ENCODE data around the gene TPCN1. TPM values are rescaled to one million over a fixed set of nuclear protein-coding genes. Genes with fewer than 3 reads are reported as not detected.
A peak's percentile ranks its signal among the peaks of the same experiment; 100 is the strongest.

The TPCN1 gene
- total and polyA plus RNA-seq, 4 donors = 20.8 to 61.7 (median 30.7) TPM

DNA sequence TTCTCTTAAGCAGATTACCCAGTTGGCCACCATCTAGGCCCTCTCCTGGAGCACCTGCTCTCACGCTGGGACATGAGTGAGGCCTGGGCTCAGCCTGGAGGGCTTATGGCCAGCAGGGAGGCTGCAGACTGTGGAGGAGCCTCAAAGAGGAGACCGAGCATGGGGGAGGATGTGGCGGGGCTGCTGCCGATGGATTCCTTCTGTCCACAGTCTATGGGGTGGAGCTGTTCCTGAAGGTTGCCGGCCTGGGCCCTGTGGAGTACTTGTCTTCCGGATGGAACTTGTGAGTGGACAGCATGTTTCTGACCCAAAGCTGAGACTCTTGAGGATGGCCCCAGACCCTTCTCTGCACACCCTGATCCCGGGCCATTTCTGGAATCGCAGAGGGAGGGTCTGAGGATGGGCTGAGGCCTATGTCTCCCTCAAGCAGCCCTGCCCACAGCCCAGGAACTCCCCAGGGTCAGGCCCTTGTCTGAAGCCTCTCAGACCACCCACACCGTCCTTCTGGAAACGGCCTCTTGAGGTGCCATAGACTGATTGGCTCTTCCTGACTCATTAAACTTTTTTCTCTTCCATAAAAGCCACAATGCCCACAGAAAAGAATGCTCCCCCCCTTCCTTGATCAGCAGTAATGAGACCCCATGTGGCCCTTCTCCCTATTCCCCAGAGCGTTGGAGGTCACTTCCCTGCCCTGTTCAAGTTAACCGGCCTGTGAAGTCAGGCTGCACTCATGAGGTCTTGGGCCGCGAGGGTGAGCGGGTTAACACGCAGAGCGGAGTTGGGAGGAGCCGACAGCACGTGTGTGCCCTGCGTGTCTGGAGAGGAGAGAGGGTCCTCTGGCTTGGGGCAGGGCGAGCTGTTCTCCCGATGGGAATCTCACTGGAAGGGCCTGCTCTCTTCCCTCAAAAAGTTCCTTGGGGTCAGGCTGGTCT is 64.7 kb downstream of the TPCN1 start:
- no peak for TF ChIP-seq CTCF (IDR thresholded peaks at IDR 0.05; ENCODE audit: control extremely low read depth, extremely low read depth)
- Histone ChIP-seq H3K9me3 (ENCODE audit: control insufficient read depth in 4 of 4, insufficient read depth in 3 of 4, low read length in 3 of 4) (no peaks in the 10 kb centered on the region), H3K36me3 (ENCODE audit: control insufficient read depth in 4 of 4, insufficient read depth in 4 of 4, low read length in 4 of 4) (peaks cover 3 to 48% (median 11%) of the 10 kb centered on the region in 4 donors), H3K27ac (ENCODE audit: low read depth in 1 of 2, low read length in 1 of 2) (no peak overlapping the region), H3K4me1 (ENCODE audit: control insufficient read depth in 5 of 5, insufficient read depth in 5 of 5, low read length in 5 of 5) (peaks cover 0 to 9% (median 0%) of the 10 kb centered on the region in 5 donors), H3K4me3 (no peak overlapping the region), H3K27me3 (ENCODE audit: control insufficient read depth in 3 of 3, insufficient read depth in 3 of 3, low read length in 2 of 3) (no peaks in the 10 kb centered on the region), H3K9ac (ENCODE audit: insufficient read depth in 1 of 2, low read length in 2 of 2) (no peak overlapping the region)
- 84 to 90% methylated on average over 22 of the region's 22 CpGs for WGBS, 2 donors
- ATAC-seq (ENCODE audit: insufficient read depth, low FRiP score) = no peak
- peak; percentile 45 to 58 (median 53) for DNase-seq

- Histone ChIP-seq H3K9ac (ENCODE audit: insufficient read depth in 1 of 2, low read length in 2 of 2) (no peak overlapping the region), H3K27me3 (ENCODE audit: control insufficient read depth in 3 of 3, insufficient read depth in 3 of 3, low read length in 2 of 3) (no peaks in the 10 kb centered on the region), H3K27ac (ENCODE audit: low read depth in 1 of 2, low read length in 1 of 2) (no peak overlapping the region), H3K4me1 (ENCODE audit: control insufficient read depth in 5 of 5, insufficient read depth in 5 of 5, low read length in 5 of 5) (peaks cover 0 to 9% (median 0%) of the 10 kb centered on the region in 5 donors), H3K36me3 (ENCODE audit: control insufficient read depth in 4 of 4, insufficient read depth in 4 of 4, low read length in 4 of 4) (peaks cover 3 to 50% (median 13%) of the 10 kb centered on the region in 4 donors), H3K9me3 (ENCODE audit: control insufficient read depth in 4 of 4, insufficient read depth in 3 of 4, low read length in 3 of 4) (no peaks in the 10 kb centered on the region), H3K4me3 (no peak overlapping the region)
- WGBS, 2 donors = 85 to 86% methylated on average over 11 of the region's 11 CpGs
- no peak for DNase-seq
- no peak for ATAC-seq (ENCODE audit: insufficient read depth, low FRiP score)
- no peak for TF ChIP-seq CTCF (IDR thresholded peaks at IDR 0.05; ENCODE audit: control extremely low read depth, extremely low read depth)
Observed at GRCh38 chr12:113286712-113287111, 65.4 kb downstream of the TPCN1 start.

DNA sequence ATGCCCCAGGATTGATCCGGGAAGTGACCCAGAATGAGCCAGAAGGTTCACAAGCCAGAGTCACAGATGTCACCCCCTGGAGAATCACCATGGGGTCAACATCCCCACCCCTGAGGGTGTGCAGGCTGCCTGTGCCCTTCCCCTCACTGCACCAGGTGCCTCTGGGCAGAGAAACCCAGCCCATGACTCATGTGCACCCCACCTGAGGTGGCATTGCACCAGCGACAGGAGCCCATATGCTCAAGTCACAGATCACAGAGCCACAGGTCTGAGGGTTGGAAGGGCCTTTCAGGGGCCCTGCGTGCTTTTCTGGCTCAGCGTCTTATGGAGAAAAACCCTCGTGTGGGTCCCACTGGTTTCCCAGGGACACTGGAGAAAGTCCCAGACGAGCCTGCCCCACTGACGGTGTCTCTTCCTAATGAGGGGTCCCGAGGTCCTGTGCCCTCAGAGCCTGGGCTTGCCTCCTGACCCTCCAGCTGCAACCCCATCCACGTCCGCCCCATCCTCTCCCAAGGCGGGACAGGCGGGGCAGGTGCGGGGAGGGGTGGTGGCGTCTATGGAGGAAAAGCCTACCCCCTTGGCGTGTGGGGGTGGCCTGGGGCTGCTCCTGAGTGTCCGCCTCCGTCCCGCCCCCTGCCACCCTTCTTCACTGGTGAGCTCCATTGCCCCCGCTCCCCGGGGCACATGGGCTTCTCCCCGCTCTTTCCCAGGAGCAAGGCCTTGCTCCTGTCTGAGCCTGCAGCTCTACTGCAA is 66.1 kb downstream of the TPCN1 start:
- Histone ChIP-seq H3K4me1 (ENCODE audit: control insufficient read depth in 5 of 5, insufficient read depth in 5 of 5, low read length in 5 of 5) (peaks cover 0 to 9% (median 0%) of the 10 kb centered on the region in 5 donors), H3K9ac (ENCODE audit: insufficient read depth in 1 of 2, low read length in 2 of 2) (no peak overlapping the region), H3K4me3 (no peak overlapping the region), H3K27me3 (ENCODE audit: control insufficient read depth in 3 of 3, insufficient read depth in 3 of 3, low read length in 2 of 3) (no peaks in the 10 kb centered on the region), H3K27ac (ENCODE audit: low read depth in 1 of 2, low read length in 1 of 2) (no peak overlapping the region), H3K9me3 (ENCODE audit: control insufficient read depth in 4 of 4, insufficient read depth in 3 of 4, low read length in 3 of 4) (no peaks in the 10 kb centered on the region), H3K36me3 (ENCODE audit: control insufficient read depth in 4 of 4, insufficient read depth in 4 of 4, low read length in 4 of 4) (peaks cover 3 to 51% (median 16%) of the 10 kb centered on the region in 4 donors)
- DNase-seq (no peak), ATAC-seq (ENCODE audit: insufficient read depth, low FRiP score) (no peak)
- no peak for TF ChIP-seq CTCF (IDR thresholded peaks at IDR 0.05; ENCODE audit: control extremely low read depth, extremely low read depth)
- WGBS, 2 donors = 95 to 96% methylated on average over 21 of the region's 21 CpGs
